NCI-H2029 (cell line): ENCODE results near the gene RASL11A.
"Not testable (repeated sequence)": the region's sequence is repeated elsewhere in the genome, so short reads cannot be mapped to it uniquely, and the experiment has no call there.

Source experiments
- DNase-seq: peaks from one replicate; lab custom pipeline; 2025; lab: John Stamatoyannopoulos, UW

Gene RASL11A

GRCh38 chr13:27267596-27267995 lies 3.0 kb upstream of the RASL11A start:
- DNase-seq: no peak

GRCh38 chr13:27269114-27269665 lies 1.4 kb upstream of the RASL11A start:
- no peak for DNase-seq

- DNase-seq: no peak
Observed at GRCh38 chr13:27271570-27272096, 1.0 kb downstream of the RASL11A start.

- no peak for DNase-seq
Observed at GRCh38 chr13:27273658-27274425, 3.2 kb downstream of the RASL11A start.

GRCh38 chr13:27274631-27275030 lies 4.0 kb downstream of the RASL11A start:
- no peak for DNase-seq

- DNase-seq: no peak
Observed at GRCh38 chr13:27276188-27276587, 5.6 kb downstream of the RASL11A start.

- no peak for DNase-seq
Observed at GRCh38 chr13:27279506-27279905, 8.9 kb downstream of the RASL11A start.

GRCh38 chr13:27280009-27280656 lies 9.5 kb downstream of the RASL11A start:
- no peak for DNase-seq

- DNase-seq: no peak
Observed at GRCh38 chr13:27280841-27281240, 10.2 kb downstream of the RASL11A start.

- no peak for DNase-seq
Observed at GRCh38 chr13:27281420-27281819, 10.8 kb downstream of the RASL11A start.

GRCh38 chr13:27283906-27284493 lies 13.4 kb downstream of the RASL11A start:
- DNase-seq: no peak

- DNase-seq: no peak
Observed at GRCh38 chr13:27288392-27288791, 17.8 kb downstream of the RASL11A start.

GRCh38 chr13:27289011-27289665 lies 18.5 kb downstream of the RASL11A start:
- no peak for DNase-seq

GRCh38 chr13:27290715-27291114 lies 20.1 kb downstream of the RASL11A start:
- no peak for DNase-seq

GRCh38 chr13:27291967-27292366 lies 21.3 kb downstream of the RASL11A start:
- DNase-seq: not testable (repeated sequence)

GRCh38 chr13:27293076-27293691 lies 22.6 kb downstream of the RASL11A start:
- DNase-seq: no peak

GRCh38 chr13:27293873-27294515 lies 23.4 kb downstream of the RASL11A start:
- no peak for DNase-seq

- no peak for DNase-seq
Observed at GRCh38 chr13:27295096-27295495, 24.5 kb downstream of the RASL11A start.

- no peak for DNase-seq
Observed at GRCh38 chr13:27295660-27296059, 25.0 kb downstream of the RASL11A start.

GRCh38 chr13:27296496-27296895 lies 25.9 kb downstream of the RASL11A start:
- no peak for DNase-seq

GRCh38 chr13:27298849-27299248 lies 28.2 kb downstream of the RASL11A start:
- no peak for DNase-seq
